Measurements from ENCODE around the gene ISCA2. TPM values are rescaled to one million over a fixed set of nuclear protein-coding genes. Genes with fewer than 3 reads are reported as not detected.

Gene ISCA2
- total and polyA plus RNA-seq, 4 donors: 19.7 to 24.7 (median 21.5) TPM

GRCh38 chr14:74510223-74510931 is 16.8 kb downstream of the ISCA2 start:
- Histone ChIP-seq H3K27me3 (ENCODE audit: control insufficient read depth in 3 of 3, insufficient read depth in 3 of 3, low read length in 2 of 3) (peaks cover 0 to 9% (median 0%) of the 10 kb centered on the region in 3 donors), H3K4me3 (no peak overlapping the region), H3K27ac (ENCODE audit: low read depth in 1 of 2, low read length in 1 of 2) (no peak overlapping the region), H3K4me1 (ENCODE audit: control insufficient read depth in 5 of 5, insufficient read depth in 5 of 5, low read length in 5 of 5) (peaks cover 0 to 8% (median 3%) of the 10 kb centered on the region in 5 donors), H3K36me3 (ENCODE audit: control insufficient read depth in 4 of 4, insufficient read depth in 4 of 4, low read length in 4 of 4) (no peaks in the 10 kb centered on the region), H3K9ac (ENCODE audit: insufficient read depth in 1 of 2, low read length in 2 of 2) (no peak overlapping the region), H3K9me3 (ENCODE audit: control insufficient read depth in 4 of 4, insufficient read depth in 3 of 4, low read length in 3 of 4) (no peaks in the 10 kb centered on the region)
- WGBS, 2 donors: 80 to 85% methylated on average over 21 of the region's 21 CpGs
- ATAC-seq (ENCODE audit: insufficient read depth, low FRiP score) (no peak), DNase-seq (peak in 2 of 3 donors; percentile 52 to 54)
- TF ChIP-seq, protein P1, sequence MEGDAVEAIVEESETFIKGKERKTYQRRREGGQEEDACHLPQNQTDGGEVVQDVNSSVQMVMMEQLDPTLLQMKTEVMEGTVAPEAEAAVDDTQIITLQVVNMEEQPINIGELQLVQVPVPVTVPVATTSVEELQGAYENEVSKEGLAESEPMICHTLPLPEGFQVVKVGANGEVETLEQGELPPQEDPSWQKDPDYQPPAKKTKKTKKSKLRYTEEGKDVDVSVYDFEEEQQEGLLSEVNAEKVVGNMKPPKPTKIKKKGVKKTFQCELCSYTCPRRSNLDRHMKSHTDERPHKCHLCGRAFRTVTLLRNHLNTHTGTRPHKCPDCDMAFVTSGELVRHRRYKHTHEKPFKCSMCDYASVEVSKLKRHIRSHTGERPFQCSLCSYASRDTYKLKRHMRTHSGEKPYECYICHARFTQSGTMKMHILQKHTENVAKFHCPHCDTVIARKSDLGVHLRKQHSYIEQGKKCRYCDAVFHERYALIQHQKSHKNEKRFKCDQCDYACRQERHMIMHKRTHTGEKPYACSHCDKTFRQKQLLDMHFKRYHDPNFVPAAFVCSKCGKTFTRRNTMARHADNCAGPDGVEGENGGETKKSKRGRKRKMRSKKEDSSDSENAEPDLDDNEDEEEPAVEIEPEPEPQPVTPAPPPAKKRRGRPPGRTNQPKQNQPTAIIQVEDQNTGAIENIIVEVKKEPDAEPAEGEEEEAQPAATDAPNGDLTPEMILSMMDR (IDR thresholded peaks at IDR 0.05; ENCODE audit: control extremely low read depth, extremely low read depth): no peak

DNA sequence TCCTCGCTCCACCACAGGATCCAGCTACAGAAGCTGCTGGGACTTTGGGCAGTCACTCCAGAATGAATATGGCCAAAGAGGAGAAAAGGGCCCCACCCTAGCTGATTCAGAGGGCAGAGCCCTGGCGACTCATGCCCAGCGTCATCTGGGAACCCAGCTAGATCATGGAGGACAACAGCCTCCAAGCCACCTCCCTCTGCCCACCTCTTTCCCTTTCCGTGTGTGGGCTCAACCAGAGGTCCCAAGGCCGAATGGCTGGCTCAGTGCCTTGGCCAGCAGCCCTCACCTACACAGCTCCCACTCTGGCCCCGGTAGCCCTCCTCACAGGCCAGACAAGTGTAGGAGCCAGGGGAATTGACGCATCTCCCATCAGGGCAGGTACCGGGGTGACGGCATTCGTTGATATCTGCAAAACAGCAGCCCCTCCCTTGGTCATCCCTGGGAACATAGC is 17.4 kb downstream of the ISCA2 start:
- H3K27ac ChIP-seq (ENCODE audit: low read depth in 1 of 2, low read length in 1 of 2): no peak overlapping the region
- peaks cover 0 to 8% (median 3%) of the 10 kb centered on the region in 5 donors for H3K4me1 ChIP-seq (ENCODE audit: control insufficient read depth in 5 of 5, insufficient read depth in 5 of 5, low read length in 5 of 5)
- 83 to 92% methylated on average over 10 of the region's 10 CpGs for WGBS, 2 donors
- TF ChIP-seq, protein P1 (IDR thresholded peaks at IDR 0.05; ENCODE audit: control extremely low read depth, extremely low read depth): no peak
- no peak for ATAC-seq (ENCODE audit: insufficient read depth, low FRiP score)
- no peaks in the 10 kb centered on the region for H3K9me3 ChIP-seq (ENCODE audit: control insufficient read depth in 4 of 4, insufficient read depth in 3 of 4, low read length in 3 of 4)
- no peaks in the 10 kb centered on the region for H3K36me3 ChIP-seq (ENCODE audit: control insufficient read depth in 4 of 4, insufficient read depth in 4 of 4, low read length in 4 of 4)
- no peak for DNase-seq
- no peak overlapping the region for H3K9ac ChIP-seq (ENCODE audit: insufficient read depth in 1 of 2, low read length in 2 of 2)
- H3K4me3 ChIP-seq: no peak overlapping the region
- peaks cover 0 to 9% (median 0%) of the 10 kb centered on the region in 3 donors for H3K27me3 ChIP-seq (ENCODE audit: control insufficient read depth in 3 of 3, insufficient read depth in 3 of 3, low read length in 2 of 3)

DNA sequence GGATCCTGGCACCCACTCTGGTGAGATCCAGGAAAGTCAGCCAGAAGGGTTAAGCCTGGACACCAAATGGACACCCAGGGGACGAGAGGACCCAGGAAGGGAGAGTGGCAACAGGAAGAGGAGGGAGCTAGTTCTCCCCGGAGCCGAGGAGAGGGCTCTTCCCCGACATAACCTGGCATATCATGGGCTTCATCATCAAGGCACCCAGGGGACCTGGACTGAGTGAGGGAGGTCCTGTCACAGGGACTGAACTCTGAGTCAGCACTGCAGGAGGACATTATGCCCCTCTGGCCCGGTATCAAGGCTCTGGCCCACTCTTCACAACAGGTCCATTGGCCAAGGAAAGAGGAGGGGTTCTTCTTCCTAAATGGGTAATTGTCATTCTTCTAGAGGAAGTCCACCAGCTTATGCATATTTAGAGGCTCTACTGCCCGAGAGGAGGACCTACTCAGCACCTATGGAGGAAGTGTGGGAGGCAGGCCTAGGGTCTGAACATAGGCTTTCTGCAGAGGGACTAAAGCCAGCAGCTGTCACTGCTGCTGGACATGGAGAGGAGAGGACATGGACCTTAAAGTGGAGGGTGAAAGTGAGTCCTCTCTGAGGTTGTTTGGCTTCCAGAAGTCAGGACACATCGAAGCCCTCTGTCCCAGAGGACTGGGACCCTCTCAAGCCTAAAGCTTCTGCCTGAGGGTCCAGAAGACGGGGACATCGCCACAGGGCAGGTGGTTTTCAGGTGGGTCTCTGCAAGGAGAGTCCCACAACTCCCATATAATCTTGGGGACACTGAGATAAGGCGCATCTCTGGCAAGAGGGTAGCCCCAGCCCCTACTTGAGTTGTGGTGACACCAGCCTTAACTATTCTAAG is 18.6 kb downstream of the ISCA2 start:
- DNase-seq: no peak

More for the DNA sequence above, 18.6 kb downstream of the ISCA2 start:
- ATAC-seq (ENCODE audit: insufficient read depth, low FRiP score): no peak
- Histone ChIP-seq H3K9me3 (ENCODE audit: control insufficient read depth in 4 of 4, insufficient read depth in 3 of 4, low read length in 3 of 4) (no peaks in the 10 kb centered on the region), H3K27ac (ENCODE audit: low read depth in 1 of 2, low read length in 1 of 2) (no peak overlapping the region), H3K4me1 (ENCODE audit: control insufficient read depth in 5 of 5, insufficient read depth in 5 of 5, low read length in 5 of 5) (peaks cover 0 to 16% (median 3%) of the 10 kb centered on the region in 5 donors), H3K4me3 (no peak overlapping the region), H3K9ac (ENCODE audit: insufficient read depth in 1 of 2, low read length in 2 of 2) (no peak overlapping the region), H3K27me3 (ENCODE audit: control insufficient read depth in 3 of 3, insufficient read depth in 3 of 3, low read length in 2 of 3) (peaks cover 0 to 3% (median 0%) of the 10 kb centered on the region in 3 donors), H3K36me3 (ENCODE audit: control insufficient read depth in 4 of 4, insufficient read depth in 4 of 4, low read length in 4 of 4) (no peaks in the 10 kb centered on the region)
- TF ChIP-seq, protein P1 (IDR thresholded peaks at IDR 0.05; ENCODE audit: control extremely low read depth, extremely low read depth): no peak
- WGBS, 2 donors: 79 to 81% methylated on average over 10 of the region's 10 CpGs

All from lung (tissue), 12 donors.